GM10266 (cell line): ENCODE data around the gene RELA.
"Not testable (repeated sequence)": the region's sequence is repeated elsewhere in the genome, so short reads cannot be mapped to it uniquely, and the experiment has no call there.

ENCODE experiments used
- DNase-seq: peaks from one replicate; pipeline ENCODE4 v3.0.0; 2012; ENCODE audit errors: extremely low spot score
- TF ChIP-seq, protein P1 (sequence below): IDR thresholded peaks from 2 replicates; pipeline ENCODE4 v1.5.1; 2012; ENCODE audit warnings: mild to moderate bottlenecking, low read depth; ENCODE audit not compliant: control insufficient read depth, insufficient read depth; ENCODE audit errors: missing control alignments

Gene RELA

DNA sequence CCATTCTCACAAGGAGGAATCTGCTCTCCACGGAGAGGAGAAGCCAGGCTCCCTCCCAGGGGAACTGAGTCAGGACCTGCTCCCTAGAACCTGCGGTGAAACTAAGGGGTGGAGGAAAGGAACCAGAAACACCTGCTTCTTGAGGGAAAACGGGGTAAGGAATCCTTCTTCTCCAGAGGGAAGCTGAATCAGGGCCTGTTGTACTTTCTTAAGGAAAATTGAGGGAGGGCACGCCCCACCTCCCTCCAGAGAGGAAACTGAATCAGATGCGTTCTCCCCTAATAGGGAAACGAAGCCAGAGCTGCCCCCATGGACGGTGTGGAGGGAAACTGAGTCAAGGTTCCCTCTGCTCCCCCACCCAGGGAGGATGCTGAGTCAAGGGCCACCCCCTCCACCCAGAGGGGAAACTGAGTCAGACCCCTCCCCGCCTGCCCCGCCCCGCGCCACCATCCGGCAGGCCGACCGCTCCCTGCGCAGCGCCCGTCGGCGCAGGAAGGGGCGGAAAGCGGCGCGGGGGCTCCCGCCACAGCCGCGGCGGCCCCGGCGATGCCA lies 393 bp downstream of the RELA start:
- no peak for DNase-seq
- TF ChIP-seq, protein P1, sequence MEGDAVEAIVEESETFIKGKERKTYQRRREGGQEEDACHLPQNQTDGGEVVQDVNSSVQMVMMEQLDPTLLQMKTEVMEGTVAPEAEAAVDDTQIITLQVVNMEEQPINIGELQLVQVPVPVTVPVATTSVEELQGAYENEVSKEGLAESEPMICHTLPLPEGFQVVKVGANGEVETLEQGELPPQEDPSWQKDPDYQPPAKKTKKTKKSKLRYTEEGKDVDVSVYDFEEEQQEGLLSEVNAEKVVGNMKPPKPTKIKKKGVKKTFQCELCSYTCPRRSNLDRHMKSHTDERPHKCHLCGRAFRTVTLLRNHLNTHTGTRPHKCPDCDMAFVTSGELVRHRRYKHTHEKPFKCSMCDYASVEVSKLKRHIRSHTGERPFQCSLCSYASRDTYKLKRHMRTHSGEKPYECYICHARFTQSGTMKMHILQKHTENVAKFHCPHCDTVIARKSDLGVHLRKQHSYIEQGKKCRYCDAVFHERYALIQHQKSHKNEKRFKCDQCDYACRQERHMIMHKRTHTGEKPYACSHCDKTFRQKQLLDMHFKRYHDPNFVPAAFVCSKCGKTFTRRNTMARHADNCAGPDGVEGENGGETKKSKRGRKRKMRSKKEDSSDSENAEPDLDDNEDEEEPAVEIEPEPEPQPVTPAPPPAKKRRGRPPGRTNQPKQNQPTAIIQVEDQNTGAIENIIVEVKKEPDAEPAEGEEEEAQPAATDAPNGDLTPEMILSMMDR: no peak

DNA sequence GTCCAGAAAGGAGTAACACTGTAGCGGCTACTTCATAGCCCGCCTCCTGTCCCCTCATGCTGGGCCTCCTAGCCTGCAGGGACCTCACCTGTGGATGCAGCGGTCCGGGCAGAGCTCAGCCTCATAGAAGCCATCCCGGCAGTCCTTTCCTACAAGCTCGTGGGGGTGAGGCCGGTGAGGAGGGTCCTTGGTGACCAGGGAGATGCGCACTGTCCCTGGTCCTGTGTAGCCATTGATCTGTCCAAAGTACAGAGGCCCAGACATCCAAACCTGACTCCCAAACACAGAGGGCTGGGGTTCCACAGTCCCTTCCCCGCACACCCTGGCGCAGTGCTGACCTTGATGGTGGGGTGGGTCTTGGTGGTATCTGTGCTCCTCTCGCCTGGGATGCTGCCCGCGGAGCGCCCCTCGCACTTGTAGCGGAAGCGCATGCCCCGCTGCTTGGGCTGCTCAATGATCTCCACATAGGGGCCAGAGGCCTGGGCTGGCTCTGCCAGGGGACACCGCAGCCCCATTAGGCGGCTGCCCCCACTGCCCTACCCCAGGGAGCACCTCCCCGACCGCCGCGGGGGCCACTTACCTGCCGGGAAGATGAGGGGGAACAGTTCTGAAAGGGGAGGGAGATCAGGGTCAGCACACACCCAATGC lies 993 bp downstream of the RELA start:
- no peak for DNase-seq
- TF ChIP-seq, protein P1: no peak

DNA sequence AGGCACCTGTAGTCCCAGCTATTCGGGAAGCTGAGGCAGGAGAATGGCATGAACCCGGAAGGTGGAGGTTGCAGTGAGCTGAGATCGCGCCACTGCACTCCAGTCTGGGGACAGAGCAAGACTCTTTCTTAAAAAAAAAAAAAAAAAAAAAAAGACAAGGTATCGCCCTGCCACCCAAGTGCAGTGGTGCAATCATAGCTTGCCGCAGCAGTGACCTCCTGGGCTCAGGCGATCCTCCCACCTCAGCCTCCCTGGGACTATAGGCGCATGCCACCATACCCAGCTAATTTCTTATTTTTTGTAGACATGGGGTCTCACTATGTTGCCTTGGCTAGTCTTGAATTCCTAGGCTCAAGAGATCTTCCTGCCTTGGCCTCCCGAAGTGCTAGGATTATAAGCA lies 1.8 kb downstream of the RELA start:
- not testable (repeated sequence) for DNase-seq

DNA sequence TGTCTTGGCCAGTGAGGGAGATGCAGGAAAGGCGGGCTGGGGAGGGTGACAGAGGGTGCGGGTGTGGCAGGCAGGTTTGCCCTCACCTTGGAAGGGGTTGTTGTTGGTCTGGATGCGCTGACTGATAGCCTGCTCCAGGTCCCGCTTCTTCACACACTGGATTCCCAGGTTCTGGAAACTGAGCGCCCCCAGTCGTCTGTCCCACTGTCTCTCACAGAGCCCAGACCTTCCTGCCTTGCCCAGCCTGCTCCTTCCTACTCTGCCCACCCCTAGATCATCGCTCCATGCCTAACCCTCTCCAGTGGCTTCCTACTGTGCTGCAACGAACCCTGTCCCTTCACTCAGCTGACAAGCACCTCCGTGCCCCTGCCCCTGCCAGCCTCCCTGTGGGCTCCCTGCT lies 2.7 kb downstream of the RELA start:
- TF ChIP-seq, protein P1: no peak
- no peak for DNase-seq

DNA sequence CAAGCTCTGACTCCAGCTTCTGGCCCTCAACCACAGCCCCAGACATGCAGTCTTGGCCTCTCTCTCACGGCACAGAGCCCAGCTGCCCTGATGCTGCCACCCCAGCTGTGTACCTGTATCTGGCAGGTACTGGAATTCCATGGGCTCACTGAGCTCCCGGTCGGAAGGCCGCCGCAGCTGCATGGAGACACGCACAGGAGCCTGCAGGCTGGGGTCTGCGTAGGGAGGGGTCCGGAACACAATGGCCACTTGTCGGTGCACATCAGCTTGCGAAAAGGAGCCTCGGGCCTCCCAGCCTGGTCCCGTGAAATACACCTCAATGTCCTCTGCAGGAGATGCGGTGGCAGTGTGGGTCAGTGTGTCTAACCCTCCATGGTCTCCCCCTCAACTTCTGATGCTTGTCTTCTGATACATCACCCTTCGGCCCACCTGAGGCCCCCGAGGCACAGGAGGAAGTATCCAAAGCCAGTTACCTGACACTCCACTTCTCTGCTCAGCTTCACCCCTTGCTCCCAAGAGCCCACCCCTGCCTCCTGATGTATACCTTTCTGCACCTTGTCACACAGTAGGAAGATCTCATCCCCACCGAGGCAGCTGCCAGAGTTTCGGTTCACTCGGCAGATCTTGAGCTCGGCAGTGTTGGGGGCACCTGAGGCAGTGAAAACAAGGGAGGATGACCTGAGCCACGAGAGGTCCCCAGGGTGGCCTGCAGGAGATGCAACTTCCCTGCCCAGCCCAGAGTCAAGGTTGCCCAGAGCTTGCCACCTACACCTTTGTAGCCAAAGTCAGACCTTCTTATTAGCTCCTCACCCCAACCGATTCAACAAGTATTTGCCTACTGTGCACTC lies 4.3 kb downstream of the RELA start:
- TF ChIP-seq, protein P1: no peak
- DNase-seq: no peak

DNA sequence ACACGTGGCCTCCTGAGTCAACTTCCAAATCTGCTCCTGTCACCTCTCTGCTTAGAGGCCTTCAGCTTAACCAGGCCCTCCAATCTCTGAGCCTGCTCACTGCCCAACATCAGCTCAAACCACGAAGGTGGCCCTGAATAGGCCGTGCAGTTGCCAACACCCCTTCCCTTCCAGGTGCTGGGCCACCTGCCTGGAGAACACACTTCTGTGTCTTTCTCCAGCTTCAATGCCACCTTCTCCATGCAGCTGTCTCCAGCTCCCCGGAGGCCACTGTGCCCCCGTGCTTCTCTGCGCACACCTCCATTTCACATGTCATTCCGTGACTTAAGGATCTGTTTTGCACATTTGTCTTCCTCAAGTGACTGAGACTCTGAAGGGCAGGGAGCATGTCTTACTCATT lies 5.3 kb downstream of the RELA start:
- TF ChIP-seq, protein P1: no peak
- DNase-seq: no peak

DNA sequence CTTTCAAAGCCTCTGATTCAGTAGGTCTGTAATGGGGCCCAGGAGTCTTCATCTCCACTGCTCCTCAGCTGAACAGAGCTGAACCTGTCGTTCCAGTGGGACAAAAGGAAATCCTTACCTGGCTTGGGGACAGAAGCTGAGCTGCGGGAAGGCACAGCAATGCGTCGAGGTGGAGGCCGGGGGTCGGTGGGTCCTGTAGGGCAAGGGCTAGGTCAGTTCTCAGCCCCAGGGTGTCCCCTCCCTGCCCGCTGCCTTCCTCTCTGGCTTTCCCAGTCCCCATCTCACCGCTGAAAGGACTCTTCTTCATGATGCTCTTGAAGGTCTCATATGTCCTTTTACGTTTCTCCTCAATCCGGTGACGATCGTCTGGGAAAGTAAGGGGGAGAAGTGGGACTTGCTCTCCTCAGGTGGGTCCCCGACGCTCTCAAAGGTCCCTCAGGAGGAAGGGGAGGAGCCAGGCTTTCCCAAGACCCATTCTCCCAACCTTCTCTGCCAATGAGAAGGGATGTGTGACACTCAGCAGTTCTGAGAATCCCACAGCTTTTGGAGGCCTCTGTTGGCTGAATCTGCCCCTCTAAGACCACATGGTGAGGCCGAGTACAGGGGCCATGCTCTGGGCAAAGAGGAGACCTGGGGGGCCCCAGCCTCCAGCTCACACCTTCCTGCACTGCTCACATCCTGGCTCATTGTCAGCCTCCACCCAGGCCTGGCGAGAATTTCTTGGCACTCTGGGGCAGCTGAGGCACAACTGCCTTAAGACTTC lies 7.0 kb downstream of the RELA start:
- TF ChIP-seq, protein P1: no peak
- no peak for DNase-seq
